Measurements from ENCODE around the gene GBA2.

- TF ChIP-seq CTCF (IDR thresholded peaks at IDR 0.05) (no peak), POLR2A (IDR thresholded peaks at IDR 0.05) (no peak)
Measured at GRCh38 chr9:35730486-35730854, 18.6 kb downstream of the GBA2 start.

Data from Peyer's patch (tissue), 4 donors.